GM10266 (cell line): Measurements from ENCODE around the gene ZSWIM5.
"Not testable (repeated sequence)": the region's sequence is repeated elsewhere in the genome, so short reads cannot be mapped to it uniquely, and the experiment has no call there.

Source experiments
- DNase-seq: peaks from one replicate; pipeline ENCODE4 v3.0.0; 2012; ENCODE audit errors: extremely low spot score
- CTCF ChIP-seq: IDR thresholded peaks from 2 replicates; pipeline ENCODE4 v1.5.1; 2012; ENCODE audit warnings: mild to moderate bottlenecking, low read depth; ENCODE audit not compliant: control insufficient read depth, insufficient read depth; ENCODE audit errors: missing control alignments

ZSWIM5 gene

GRCh38 chr1:45095450-45095849 is 111.0 kb downstream of the ZSWIM5 start:
- no peak for DNase-seq
- TF ChIP-seq CTCF = no peak

GRCh38 chr1:45094371-45094770 is 112.0 kb downstream of the ZSWIM5 start:
- DNase-seq = not testable (repeated sequence)

- DNase-seq = no peak
- TF ChIP-seq CTCF = no peak
Observed at GRCh38 chr1:45093334-45093733, 113.1 kb downstream of the ZSWIM5 start.

- TF ChIP-seq CTCF = no peak
- no peak for DNase-seq
Observed at GRCh38 chr1:45089711-45090110, 116.7 kb downstream of the ZSWIM5 start.

GRCh38 chr1:45084562-45084961 is 121.8 kb downstream of the ZSWIM5 start:
- no peak for TF ChIP-seq CTCF
- DNase-seq = no peak

GRCh38 chr1:45079533-45079932 is 126.9 kb downstream of the ZSWIM5 start:
- no peak for TF ChIP-seq CTCF

GRCh38 chr1:45076959-45077358 is 129.4 kb downstream of the ZSWIM5 start:
- not testable (repeated sequence) for DNase-seq

More at GRCh38 chr1:45079533-45079932, 126.9 kb downstream of the ZSWIM5 start:
- DNase-seq = no peak

GRCh38 chr1:45071567-45071966 is 134.8 kb downstream of the ZSWIM5 start:
- DNase-seq = no peak
- TF ChIP-seq CTCF = no peak

GRCh38 chr1:45067806-45068205 is 138.6 kb downstream of the ZSWIM5 start:
- no peak for DNase-seq
- TF ChIP-seq CTCF = no peak
